Activated CD4-positive, CD25-positive, alpha-beta regulatory T cell treated with anti-CD3 and anti-CD28 coated beads, Interleukin-2, amount 50 U/mL, for 72 hours (primary cell): Measurements from ENCODE around the gene TBX15.

Experiments
- DNase-seq: peaks from one replicate; pipeline ENCODE4 v3.0.0; 2021

TBX15 gene

GRCh38 chr1:119001181-119002027 lies 13.3 kb upstream of the TBX15 start:
- DNase-seq = no peak

DNA sequence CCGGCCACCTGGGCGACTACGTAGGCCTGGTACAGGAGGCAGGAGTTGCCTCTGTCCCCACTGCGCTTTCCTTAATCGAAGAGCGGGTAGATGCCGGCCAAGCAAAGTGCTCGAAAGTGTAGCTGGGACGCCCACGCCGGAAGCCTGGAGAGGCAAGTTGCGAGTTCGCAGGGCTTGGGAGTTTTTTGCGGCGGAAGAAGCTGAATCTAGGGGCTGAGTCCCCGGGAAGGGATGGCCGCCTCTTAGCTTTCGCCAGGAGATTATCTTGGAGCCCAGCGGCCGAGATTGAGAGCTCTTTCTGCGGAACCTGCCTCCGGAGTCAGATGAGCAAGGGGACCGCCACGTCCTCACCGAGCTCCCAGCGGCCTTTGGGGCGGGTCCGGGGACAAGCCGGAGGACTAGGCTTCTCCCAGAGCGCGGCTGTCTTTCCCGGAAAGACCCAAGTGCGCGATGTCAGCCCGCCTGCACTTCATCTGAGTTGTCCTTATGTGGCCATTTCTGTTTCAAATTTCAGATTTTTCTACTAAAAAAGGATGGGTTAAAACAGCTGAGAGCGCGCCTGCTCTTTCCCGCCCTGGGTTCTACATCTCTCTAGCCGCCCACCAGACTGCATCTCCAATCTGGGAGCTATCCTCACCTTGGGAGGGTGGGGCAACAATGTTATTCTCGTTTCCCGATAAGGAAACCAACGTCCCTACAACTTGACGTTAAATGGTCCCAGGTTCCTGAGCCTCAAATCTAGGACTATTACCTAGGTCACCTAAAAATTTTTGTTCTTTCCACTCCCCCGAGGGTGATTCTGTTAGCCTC lies 12.4 kb upstream of the TBX15 start:
- no peak for DNase-seq

DNA sequence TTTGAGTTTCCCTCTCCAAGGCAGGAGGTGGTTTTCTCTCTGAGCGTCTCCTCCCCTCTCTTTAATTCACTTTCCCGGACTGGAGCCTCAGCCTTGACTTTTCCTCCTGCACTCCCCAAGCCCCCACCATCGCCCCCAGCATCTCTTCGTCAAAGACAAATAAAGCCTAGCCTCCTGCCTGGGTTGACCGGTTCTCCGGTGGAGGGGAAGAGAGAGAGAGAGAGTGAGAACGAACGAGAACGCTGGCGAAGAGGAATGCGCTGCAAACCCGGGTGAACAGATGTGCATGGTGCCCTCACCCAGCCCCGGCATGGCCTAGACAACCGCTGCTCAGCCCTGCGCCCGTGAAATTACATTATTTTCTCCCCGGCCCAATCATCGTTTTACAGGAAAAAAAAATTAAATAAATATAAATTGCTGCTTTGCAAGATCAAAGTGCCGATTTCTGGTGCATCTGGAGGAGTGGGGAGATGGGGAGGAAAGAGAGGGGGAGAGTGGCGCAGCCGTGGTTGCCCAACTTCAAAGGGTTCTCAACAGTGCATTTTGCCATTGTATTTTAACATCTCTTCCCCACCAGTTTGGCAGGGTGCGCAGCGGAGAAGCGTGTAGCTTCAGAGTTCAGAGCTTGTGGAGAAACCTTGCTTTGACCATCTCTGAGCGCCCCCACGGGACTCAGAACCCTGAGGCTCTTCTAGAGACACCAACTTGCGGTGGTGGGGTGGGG lies 11.4 kb upstream of the TBX15 start:
- no peak for DNase-seq

- DNase-seq = no peak
These were observed 10.0 kb upstream of the TBX15 start for GRCh38 chr1:118998171-118998570.

DNA sequence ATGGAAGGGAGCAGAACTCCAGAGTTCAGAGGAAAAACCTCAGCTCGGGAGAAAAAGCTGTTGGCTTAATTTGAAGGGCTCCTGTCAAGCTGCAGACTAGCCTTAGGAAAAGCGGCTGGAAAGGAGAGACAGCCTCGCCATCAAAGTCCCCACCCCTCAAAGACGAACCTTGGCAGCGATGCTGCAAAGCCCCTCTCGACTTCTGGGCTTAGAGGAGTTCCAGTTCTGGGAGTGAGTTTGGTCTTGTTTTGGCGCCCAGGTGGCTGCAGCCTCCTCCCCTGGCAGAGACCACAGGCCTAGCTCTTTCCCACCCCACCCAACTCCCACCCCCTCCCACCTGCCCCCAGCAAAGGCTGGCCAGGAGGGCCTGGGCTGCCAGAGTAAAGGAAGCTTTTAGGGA lies 9.1 kb upstream of the TBX15 start:
- no peak for DNase-seq

DNA sequence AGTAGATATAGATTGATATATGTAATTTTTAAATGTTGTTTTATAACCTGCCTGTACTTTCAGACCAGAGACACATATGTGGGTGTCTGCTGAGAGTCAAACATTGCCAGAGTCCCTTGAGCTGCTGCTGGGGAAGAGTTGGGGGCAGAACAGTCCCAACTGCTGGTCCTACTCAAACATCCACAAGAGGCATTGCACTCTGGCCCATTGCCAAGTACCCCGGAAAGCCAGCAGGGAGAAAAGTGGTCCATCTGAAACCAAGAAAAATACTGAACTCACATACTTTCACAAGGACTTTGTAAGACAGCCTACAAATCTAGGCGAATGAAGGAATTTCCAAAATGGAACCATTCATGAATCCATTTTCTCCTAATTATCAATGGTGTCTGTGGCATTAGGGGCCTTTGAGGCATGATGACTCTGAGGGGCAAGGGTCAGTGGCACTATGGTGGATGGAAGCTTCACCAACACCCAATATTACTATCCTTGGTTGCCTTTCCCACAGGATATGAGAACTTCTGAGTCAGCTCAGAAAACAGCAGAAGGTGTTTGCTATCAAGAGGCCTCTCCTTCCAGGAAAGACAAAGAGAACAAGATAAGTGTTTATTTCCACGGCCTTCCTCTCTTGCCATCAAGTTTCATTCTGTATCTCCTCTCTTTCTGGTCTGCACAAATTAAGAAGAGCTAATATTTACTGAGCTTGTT lies 7.3 kb upstream of the TBX15 start:
- no peak for DNase-seq

DNA sequence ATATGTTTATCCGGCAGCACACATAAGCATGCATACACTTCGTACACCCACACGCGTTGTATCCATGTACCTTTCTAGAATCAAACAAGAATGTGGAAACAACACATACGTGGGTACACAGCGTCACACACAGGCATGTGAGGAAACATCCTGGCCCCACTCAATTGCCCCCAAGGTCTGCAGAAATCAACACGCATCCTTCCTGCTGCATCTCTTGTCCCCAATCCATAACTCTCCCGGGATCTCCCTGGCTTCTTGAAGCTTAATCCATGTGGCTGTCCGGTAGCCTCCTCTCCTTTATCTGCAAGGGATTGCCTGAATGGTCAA lies 5.5 kb upstream of the TBX15 start:
- DNase-seq = no peak

DNA sequence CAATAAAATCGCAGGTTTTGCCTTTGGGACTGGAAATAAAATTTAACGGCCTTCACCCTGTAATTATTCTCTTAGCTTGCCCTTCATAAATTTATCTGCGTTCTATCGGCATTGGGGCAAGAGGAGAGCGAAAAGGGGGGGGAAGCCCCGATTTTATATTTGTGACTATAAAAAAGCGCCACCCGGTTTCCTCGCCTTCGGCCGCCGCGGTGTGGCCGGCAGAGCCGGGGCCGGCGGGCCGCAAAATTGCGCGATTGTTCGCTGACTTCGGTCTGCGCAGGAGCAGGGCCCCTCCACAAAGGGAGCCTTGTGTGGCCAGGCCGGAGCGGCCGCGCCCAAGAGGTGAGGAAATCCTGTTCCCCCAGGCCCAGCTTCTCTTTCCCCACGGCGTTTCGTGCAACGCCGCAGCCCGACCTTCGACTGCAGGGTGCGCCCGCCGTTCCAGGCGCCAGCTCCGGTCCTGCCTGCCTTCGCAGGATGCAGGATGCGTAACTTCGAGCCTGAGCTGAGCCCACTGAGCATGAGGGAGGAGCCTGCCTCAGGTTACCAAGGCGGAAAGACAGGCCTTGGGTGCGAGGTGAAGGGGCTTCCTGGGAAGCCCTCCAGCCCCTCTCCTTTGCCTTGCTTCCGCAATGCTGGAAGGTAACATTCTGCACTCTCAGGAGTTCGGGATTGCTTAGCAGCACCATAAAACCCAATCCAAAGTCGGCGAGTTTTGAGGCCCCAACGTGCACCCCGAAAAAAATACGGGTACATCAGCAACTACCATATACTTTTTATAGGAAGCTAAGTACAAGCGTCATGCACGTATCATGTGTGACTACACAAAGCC lies 4.9 kb upstream of the TBX15 start:
- DNase-seq = no peak

- no peak for DNase-seq
These were observed 4.2 kb upstream of the TBX15 start for GRCh38 chr1:118992237-118992825.

DNA sequence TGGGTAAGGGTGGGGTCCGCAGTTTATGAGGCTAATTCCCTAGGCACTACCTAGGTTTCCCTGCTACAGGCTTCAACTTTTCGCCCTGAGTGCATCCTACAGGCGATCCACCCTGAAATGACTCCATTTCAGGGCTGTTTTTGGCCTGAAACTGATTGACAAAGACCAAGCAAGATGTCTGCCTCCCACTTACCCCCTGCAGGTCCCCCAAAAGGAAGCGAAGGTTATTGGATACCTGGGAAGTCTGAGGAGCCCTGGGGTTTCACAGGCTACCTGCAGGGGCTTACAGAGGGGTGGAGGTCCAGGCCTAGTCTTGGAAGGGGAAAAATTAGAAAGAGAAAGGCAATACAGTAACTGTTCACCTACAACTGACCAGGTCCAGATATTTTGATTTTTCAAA lies 3.3 kb upstream of the TBX15 start:
- DNase-seq = no peak

- DNase-seq = no peak
These were observed 2.5 kb upstream of the TBX15 start for GRCh38 chr1:118990513-118991152.

DNA sequence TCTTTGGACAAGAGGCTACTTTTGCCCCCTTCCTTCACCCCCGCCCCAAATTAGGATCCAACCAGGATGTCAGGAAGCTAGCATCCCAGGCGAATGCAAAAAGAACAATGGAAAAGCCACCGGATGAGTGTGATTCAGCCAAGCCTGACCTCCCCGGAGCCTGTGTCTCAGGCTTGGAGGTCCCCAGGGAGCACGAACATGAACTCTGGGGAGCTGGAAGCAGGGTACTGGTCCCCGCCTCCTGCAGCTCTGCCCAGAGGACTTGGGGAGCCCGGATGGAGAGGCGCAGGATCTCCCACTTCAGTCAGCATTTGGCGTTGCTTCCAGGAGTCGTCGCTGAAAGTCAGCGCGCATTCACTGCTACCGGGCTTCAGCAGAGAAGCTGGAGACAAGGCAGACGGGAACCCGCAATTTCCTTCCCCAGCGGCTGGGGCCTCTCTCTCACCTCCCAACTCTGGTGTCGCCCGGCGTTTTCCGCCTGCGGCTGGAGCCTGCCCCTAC lies 1.8 kb upstream of the TBX15 start:
- no peak for DNase-seq

GRCh38 chr1:118989006-118989815 lies 1.1 kb upstream of the TBX15 start:
- no peak for DNase-seq

DNA sequence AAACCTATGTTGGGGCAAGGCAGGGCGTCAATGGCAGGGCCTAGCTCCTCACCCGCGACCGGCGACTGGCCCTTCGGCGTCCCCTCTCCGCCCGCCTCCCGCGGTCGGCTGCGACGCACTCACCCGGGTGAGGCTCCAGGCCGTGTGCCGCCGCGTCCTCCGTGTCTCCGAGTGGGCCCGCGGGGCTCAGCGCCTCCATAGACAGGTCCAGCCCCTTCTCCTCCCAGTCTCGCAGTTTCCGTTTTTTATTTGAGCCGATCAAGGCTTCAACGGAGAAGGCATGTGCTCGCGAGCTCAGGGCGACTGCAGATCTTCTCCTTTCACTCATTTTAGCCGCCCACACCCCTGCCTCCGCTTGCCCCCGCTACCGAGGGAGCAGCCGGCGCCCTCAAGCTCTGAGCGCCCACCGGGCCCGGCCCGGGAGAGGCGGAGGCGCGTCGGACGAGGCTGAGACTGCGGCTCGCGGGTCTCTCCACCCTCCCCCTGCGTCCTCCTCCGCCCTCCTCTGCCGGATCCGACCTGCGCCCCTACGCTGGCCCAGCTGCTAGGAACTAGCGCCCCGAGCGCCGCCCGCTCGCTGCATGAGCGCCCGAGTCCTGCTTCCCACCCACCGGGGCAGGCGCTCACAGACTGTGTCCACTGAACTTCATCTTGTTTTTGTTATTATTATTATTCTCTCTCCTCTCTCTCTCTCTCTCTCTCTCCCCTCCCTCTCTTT lies 516 bp downstream of the TBX15 start:
- DNase-seq = no peak

- no peak for DNase-seq
These were observed 1.3 kb downstream of the TBX15 start for GRCh38 chr1:118986555-118987467.

DNA sequence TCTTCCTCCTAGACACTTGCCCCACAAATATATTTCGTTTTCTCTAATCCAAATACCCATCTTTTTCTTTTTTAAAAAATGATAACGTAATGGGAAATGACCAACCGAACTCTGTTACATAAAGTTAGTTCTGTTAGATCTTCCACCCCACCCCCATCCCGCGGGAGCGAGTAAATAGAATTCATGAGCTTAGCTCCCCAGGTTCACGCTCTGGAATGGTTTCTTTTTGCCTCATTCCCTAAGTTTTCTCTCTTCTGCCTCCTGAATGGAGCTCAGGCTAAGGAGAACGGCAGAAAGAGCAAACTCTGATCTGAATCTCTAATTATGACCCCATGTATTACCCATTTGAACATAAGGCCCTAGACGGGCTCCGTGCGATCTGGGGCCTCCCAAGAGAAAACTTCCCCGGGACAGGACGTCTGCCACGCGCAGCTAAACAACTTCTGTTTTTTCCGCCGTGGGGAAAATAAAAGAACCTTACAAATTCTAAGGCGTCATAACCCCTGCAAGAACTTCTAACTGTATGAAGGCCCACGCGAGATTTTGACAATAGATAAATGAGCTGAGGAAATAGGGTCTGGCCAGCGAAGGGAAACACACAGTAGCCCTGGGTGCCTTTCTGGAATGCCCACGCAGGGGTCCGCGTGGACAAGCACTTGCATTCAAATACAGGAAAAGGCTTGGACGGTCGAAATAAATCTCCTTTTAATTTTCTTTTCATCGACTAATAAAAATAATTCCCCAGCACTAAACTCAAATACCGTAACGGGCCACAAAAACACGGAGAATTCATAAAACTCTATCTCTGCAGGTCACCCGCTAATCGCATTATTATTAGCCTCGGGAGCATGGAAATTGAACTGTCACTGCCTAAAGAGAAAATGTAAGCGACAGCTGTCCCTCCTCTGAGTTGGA lies 2.2 kb downstream of the TBX15 start:
- DNase-seq = no peak
